Neural progenitor cell (in vitro differentiated cells): ENCODE measurements around the gene EHBP1.

Experiments
- EZH2 ChIP-seq: fragments of 200-600 bp; sonication (generic); IDR thresholded peaks from 2 replicates; pipeline ENCODE4 v1.6.1; 2017; ENCODE audit warnings: antibody characterized with exemption, mild to moderate bottlenecking, moderate library complexity
- TF ChIP-seq, protein P1 (sequence below): fragments of 200-600 bp; sonication (generic); IDR thresholded peaks from 2 replicates; pipeline ENCODE4 v1.5.1; 2017; ENCODE audit warnings: antibody characterized with exemption, mild to moderate bottlenecking

DNA sequence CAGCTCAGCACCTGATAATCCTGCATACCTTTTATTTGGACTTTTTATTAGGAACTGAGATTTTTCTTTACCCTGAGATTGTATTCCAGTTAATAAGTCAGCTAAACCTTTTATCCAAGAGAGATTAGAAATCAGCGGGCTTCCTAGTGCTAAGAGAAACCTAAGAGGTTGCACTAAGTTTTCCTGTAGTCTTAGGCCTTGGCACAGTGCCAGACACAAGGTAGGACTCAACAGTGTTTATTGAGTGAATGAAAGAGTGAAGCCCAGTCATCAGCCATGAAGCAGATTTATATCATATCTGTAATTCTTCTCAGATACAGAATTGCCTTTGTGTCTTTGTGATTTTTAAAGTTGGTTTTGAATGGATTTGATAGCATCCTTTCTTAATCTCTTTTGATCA, 358.7 kb downstream of the EHBP1 start:
- TF ChIP-seq, protein P1, sequence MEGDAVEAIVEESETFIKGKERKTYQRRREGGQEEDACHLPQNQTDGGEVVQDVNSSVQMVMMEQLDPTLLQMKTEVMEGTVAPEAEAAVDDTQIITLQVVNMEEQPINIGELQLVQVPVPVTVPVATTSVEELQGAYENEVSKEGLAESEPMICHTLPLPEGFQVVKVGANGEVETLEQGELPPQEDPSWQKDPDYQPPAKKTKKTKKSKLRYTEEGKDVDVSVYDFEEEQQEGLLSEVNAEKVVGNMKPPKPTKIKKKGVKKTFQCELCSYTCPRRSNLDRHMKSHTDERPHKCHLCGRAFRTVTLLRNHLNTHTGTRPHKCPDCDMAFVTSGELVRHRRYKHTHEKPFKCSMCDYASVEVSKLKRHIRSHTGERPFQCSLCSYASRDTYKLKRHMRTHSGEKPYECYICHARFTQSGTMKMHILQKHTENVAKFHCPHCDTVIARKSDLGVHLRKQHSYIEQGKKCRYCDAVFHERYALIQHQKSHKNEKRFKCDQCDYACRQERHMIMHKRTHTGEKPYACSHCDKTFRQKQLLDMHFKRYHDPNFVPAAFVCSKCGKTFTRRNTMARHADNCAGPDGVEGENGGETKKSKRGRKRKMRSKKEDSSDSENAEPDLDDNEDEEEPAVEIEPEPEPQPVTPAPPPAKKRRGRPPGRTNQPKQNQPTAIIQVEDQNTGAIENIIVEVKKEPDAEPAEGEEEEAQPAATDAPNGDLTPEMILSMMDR, result no peak
- TF ChIP-seq EZH2, result no peak
